ENCODE results near the gene ITGB4. TPM values are rescaled to one million over a fixed set of nuclear protein-coding genes. Genes with fewer than 3 reads are reported as not detected.
A peak's percentile ranks its signal among the peaks of the same experiment; 100 is the strongest.
"Not testable (repeated sequence)": the region's sequence is repeated elsewhere in the genome, so short reads cannot be mapped to it uniquely, and the experiment has no call there.

The ITGB4 gene
- total and polyA plus RNA-seq, 5 donors from 2014 or later = 0.28 to 0.60 (median 0.56) TPM; not detected in 2

DNA sequence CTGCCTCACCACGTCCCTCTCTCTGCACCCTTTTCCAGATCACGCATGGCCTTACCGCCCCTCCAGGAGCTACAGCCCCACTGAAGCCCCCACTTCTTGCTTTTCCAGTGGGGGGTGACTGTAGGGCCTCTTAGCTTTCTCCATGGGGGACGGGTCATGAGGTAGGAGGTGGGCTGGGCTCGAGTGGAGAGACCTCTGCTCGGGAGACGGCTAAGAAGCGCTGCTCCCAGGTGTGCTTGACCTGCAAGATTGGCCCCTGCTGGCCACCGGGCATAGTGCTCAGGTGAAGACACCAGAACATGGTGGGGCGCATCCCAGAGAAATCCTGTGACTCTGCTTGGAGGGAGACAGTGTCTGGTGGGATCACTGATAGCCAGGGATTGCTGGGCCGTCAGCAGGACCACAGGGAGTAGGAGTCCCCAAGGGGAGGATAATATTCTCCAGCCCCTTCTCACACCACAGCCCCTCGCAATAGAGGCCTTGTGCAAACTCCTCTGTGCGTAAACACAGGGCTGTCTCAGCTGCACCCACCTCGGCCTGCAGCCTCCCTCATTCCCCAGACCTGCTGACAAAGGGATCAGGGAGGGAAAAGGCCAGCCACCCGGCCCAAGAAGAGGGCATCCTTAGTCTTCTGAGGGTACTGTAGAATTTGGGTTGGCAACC, 52.7 kb downstream of the ITGB4 start:
- H3K4me1 ChIP-seq (ENCODE audit: control insufficient read depth, insufficient read depth, low read length, poor library complexity, severe bottlenecking) = peaks cover 30% of the 10 kb centered on the region
- H3K4me1 Mint-ChIP-seq = peaks cover 12 to 37% (median 25%) of the 10 kb centered on the region in 4 donors
- H3K27ac ChIP-seq (ENCODE audit: insufficient read depth, low read length, poor library complexity, severe bottlenecking) = no peak overlapping the region
- peak; percentile 2 to 4 for ATAC-seq (ENCODE audit: low read depth in 2 of 2)
- H3K4me3 Mint-ChIP-seq = peak overlapping the region in 3 of 4 donors; percentile 4 to 81 (median 36)
- H3K36me3 Mint-ChIP-seq = peaks cover 29% of the 10 kb centered on the region
- H3K36me3 ChIP-seq (ENCODE audit: control insufficient read depth, insufficient read depth, low read length) = peaks cover 29% of the 10 kb centered on the region
- H3K9me3 ChIP-seq (ENCODE audit: control insufficient read depth in 2 of 2, low read length in 2 of 2) = no peaks in the 10 kb centered on the region
- DNase-seq = no peak
- no peak overlapping the region for H3K4me3 ChIP-seq (ENCODE audit: low read depth, low read length)
- peak overlapping the region in 1 of 3 donors; percentile 69 for H3K27ac Mint-ChIP-seq
- H3K27me3 Mint-ChIP-seq = no peaks in the 10 kb centered on the region
- H3K27me3 ChIP-seq (ENCODE audit: control insufficient read depth, insufficient read depth, low read length) = no peaks in the 10 kb centered on the region
- no peaks in the 10 kb centered on the region for H3K9me3 Mint-ChIP-seq

DNA sequence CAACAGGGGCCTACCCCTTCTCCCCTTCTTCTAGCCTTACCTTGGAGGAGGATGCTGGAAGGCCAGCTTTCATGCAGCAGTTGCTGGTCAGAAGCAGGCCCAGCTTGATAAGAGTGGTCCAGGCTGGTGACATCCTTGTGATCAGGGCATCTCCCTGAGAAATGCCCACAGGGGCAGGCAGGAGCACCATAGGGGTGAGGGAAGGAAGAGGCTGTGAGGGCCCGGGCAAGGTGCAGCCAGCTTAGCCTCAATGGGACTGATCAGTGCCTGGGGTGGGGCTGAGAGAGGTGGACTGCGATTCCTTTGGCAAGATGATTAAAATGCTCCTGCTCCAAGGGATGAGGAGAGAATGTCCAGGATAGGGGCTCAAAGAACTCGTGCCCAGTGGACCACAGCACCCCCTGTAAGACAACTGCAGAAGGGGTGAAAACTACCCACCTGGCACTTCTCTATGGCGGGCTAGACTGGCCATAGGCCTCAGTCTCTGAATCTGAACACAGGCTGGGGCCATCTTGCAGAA, 53.3 kb downstream of the ITGB4 start:
- H3K36me3 ChIP-seq (ENCODE audit: control insufficient read depth, insufficient read depth, low read length) = peaks cover 29% of the 10 kb centered on the region
- Mint-ChIP-seq H3K4me3 (peak overlapping the region in 2 of 4 donors; percentile 65 to 81), H3K27ac (peak overlapping the region in 1 of 3 donors; percentile 76), H3K4me1 (peaks cover 13 to 37% (median 26%) of the 10 kb centered on the region in 4 donors), H3K9me3 (peaks cover 0 to under 1% (median 0%) of the 10 kb centered on the region in 7 donors), H3K36me3 (peaks cover 31% of the 10 kb centered on the region), H3K27me3 (peaks cover 2% of the 10 kb centered on the region)
- ATAC-seq (ENCODE audit: low read depth in 2 of 2) (peak; percentile 0 to 2), DNase-seq (no peak)
- no peak overlapping the region for H3K27ac ChIP-seq (ENCODE audit: insufficient read depth, low read length, poor library complexity, severe bottlenecking)
- H3K27me3 ChIP-seq (ENCODE audit: control insufficient read depth, insufficient read depth, low read length) = no peaks in the 10 kb centered on the region
- no peaks in the 10 kb centered on the region for H3K9me3 ChIP-seq (ENCODE audit: control insufficient read depth in 2 of 2, low read length in 2 of 2)
- no peak overlapping the region for H3K4me3 ChIP-seq (ENCODE audit: low read depth, low read length)
- H3K4me1 ChIP-seq (ENCODE audit: control insufficient read depth, insufficient read depth, low read length, poor library complexity, severe bottlenecking) = peaks cover 30% of the 10 kb centered on the region

DNA sequence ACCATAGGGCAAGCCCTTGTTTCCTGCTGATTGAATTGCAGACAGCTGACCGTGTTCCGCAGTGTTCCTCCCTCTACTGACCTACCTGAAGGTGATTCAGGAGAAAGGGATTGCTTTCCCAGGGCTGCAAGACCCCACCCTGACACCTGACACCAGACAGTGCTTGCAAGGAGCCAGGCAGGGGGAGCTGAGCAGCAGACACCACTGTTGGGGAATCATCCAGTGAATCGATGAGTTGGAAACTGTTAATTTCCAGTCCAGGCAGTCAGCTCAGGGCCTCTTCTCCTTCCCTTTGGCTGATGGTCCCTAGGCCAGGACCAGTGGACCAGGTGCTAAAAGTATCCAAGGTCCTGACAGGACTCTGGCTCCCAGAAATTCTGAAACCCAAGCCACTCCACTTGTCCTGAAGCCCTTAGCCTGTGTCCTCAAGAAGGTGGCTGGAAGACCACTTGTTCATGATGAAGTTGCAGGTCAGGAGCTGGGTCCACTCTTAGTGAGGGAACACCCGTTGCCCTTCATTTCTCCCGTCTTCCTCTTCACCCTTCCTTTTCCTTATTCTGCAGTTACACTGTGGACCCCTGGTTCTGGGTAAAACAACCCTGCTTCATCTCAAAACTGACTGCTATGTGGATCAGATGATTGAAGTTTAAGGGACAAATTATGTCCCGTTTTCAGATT, 53.9 kb downstream of the ITGB4 start:
- no peak overlapping the region for H3K4me3 ChIP-seq (ENCODE audit: low read depth, low read length)
- Mint-ChIP-seq H3K9me3 (peaks cover 0 to 3% (median 2%) of the 10 kb centered on the region in 7 donors), H3K27ac (peak overlapping the region in 1 of 3 donors; percentile 93), H3K27me3 (peaks cover 6% of the 10 kb centered on the region), H3K4me3 (peak overlapping the region in 3 of 4 donors; percentile 81 to 96 (median 83)), H3K36me3 (peaks cover 33% of the 10 kb centered on the region), H3K4me1 (peaks cover 19 to 43% (median 31%) of the 10 kb centered on the region in 4 donors)
- ATAC-seq (ENCODE audit: low read depth in 2 of 2) (no peak), DNase-seq (peak in 1 of 3 donors; percentile 34)
- peaks cover 29% of the 10 kb centered on the region for H3K36me3 ChIP-seq (ENCODE audit: control insufficient read depth, insufficient read depth, low read length)
- H3K27me3 ChIP-seq (ENCODE audit: control insufficient read depth, insufficient read depth, low read length) = no peaks in the 10 kb centered on the region
- no peak overlapping the region for H3K27ac ChIP-seq (ENCODE audit: insufficient read depth, low read length, poor library complexity, severe bottlenecking)
- H3K4me1 ChIP-seq (ENCODE audit: control insufficient read depth, insufficient read depth, low read length, poor library complexity, severe bottlenecking) = peaks cover 33% of the 10 kb centered on the region
- no peaks in the 10 kb centered on the region for H3K9me3 ChIP-seq (ENCODE audit: control insufficient read depth in 2 of 2, low read length in 2 of 2)

- Mint-ChIP-seq H3K36me3 (peaks cover 33% of the 10 kb centered on the region), H3K27me3 (peaks cover 6% of the 10 kb centered on the region), H3K9me3 (peaks cover 0 to 3% (median 2%) of the 10 kb centered on the region in 7 donors), H3K27ac (peak overlapping the region; percentile 68 to 95 (median 71)), H3K4me1 (peaks cover 19 to 47% (median 31%) of the 10 kb centered on the region in 4 donors), H3K4me3 (peak overlapping the region; percentile 95 to 98 (median 96))
- peak overlapping the region; percentile 99 for H3K27ac ChIP-seq (ENCODE audit: insufficient read depth, low read length, poor library complexity, severe bottlenecking)
- DNase-seq = peak in 2 of 3 donors; percentile 37 to 39
- peaks cover 36% of the 10 kb centered on the region for H3K4me1 ChIP-seq (ENCODE audit: control insufficient read depth, insufficient read depth, low read length, poor library complexity, severe bottlenecking)
- no peaks in the 10 kb centered on the region for H3K27me3 ChIP-seq (ENCODE audit: control insufficient read depth, insufficient read depth, low read length)
- ATAC-seq (ENCODE audit: low read depth in 2 of 2) = no peak
- no peaks in the 10 kb centered on the region for H3K9me3 ChIP-seq (ENCODE audit: control insufficient read depth in 2 of 2, low read length in 2 of 2)
- peak overlapping the region; percentile 92 for H3K4me3 ChIP-seq (ENCODE audit: low read depth, low read length)
- H3K36me3 ChIP-seq (ENCODE audit: control insufficient read depth, insufficient read depth, low read length) = peaks cover 29% of the 10 kb centered on the region
These were observed 55.4 kb downstream of the ITGB4 start for GRCh38 chr17:75776386-75777295.

- Histone ChIP-seq H3K4me3 (ENCODE audit: low read depth, low read length) (peak overlapping the region; percentile 92), H3K27ac (ENCODE audit: insufficient read depth, low read length, poor library complexity, severe bottlenecking) (peak overlapping the region; percentile 99), H3K4me1 (ENCODE audit: control insufficient read depth, insufficient read depth, low read length, poor library complexity, severe bottlenecking) (peaks cover 38% of the 10 kb centered on the region), H3K9me3 (ENCODE audit: control insufficient read depth in 2 of 2, low read length in 2 of 2) (no peaks in the 10 kb centered on the region), H3K36me3 (ENCODE audit: control insufficient read depth, insufficient read depth, low read length) (peaks cover 29% of the 10 kb centered on the region), H3K27me3 (ENCODE audit: control insufficient read depth, insufficient read depth, low read length) (no peaks in the 10 kb centered on the region)
- peaks cover 19 to 47% (median 31%) of the 10 kb centered on the region in 4 donors for H3K4me1 Mint-ChIP-seq
- peak overlapping the region in 2 of 3 donors; percentile 77 to 95 for H3K27ac Mint-ChIP-seq
- DNase-seq = no peak
- H3K36me3 Mint-ChIP-seq = peaks cover 33% of the 10 kb centered on the region
- no peak for ATAC-seq (ENCODE audit: low read depth in 2 of 2)
- H3K27me3 Mint-ChIP-seq = peaks cover 6% of the 10 kb centered on the region
- peak overlapping the region; percentile 95 to 98 (median 96) for H3K4me3 Mint-ChIP-seq
- H3K9me3 Mint-ChIP-seq = peaks cover 0 to 3% (median 2%) of the 10 kb centered on the region in 7 donors
These were observed 56.1 kb downstream of the ITGB4 start for GRCh38 chr17:75777296-75777922.

- peak in 1 of 3 donors; percentile 62 for DNase-seq
These were observed 57.0 kb downstream of the ITGB4 start for GRCh38 chr17:75778066-75778860.

More at GRCh38 chr17:75778066-75778860, 57.0 kb downstream of the ITGB4 start:
- peaks cover 29% of the 10 kb centered on the region for H3K36me3 ChIP-seq (ENCODE audit: control insufficient read depth, insufficient read depth, low read length)
- peak overlapping the region; percentile 85 to 95 (median 91) for H3K27ac Mint-ChIP-seq
- not testable (repeated sequence) for H3K27me3 Mint-ChIP-seq; H3K9me3 Mint-ChIP-seq; H3K9me3 ChIP-seq (ENCODE audit: control insufficient read depth in 2 of 2, low read length in 2 of 2); H3K27me3 ChIP-seq (ENCODE audit: control insufficient read depth, insufficient read depth, low read length); ATAC-seq (ENCODE audit: low read depth in 2 of 2)
- peak overlapping the region; percentile 95 to 98 (median 96) for H3K4me3 Mint-ChIP-seq
- peaks cover 33% of the 10 kb centered on the region for H3K36me3 Mint-ChIP-seq
- H3K4me1 ChIP-seq (ENCODE audit: control insufficient read depth, insufficient read depth, low read length, poor library complexity, severe bottlenecking) = peaks cover 46% of the 10 kb centered on the region
- peaks cover 24 to 51% (median 37%) of the 10 kb centered on the region in 4 donors for H3K4me1 Mint-ChIP-seq
- H3K4me3 ChIP-seq (ENCODE audit: low read depth, low read length) = peak overlapping the region; percentile 92
- H3K27ac ChIP-seq (ENCODE audit: insufficient read depth, low read length, poor library complexity, severe bottlenecking) = peak overlapping the region; percentile 99

All from CD4-positive, CD25-positive, alpha-beta regulatory T cell (primary cell).